ENCODE results near the gene PIGQ. TPM values are rescaled to one million over a fixed set of nuclear protein-coding genes. Genes with fewer than 3 reads are reported as not detected.

The PIGQ gene
- total RNA-seq, 1 experiment from 2014 or later = 83.5 TPM

- CTCF ChIA-PET = no interaction called here
- H3K36me3 ChIP-seq (ENCODE audit: control insufficient read depth, insufficient read depth, low read length) = no peaks in the 10 kb centered on the region
- no peak for TF ChIP-seq TCF7L2 (IDR thresholded peaks at IDR 0.05; ENCODE audit: low read depth, low read length)
- peak; percentile 83 for TF ChIP-seq CTCF (IDR thresholded peaks at IDR 0.05)
- no peak for TF ChIP-seq SIN3A (IDR thresholded peaks at IDR 0.05; ENCODE audit: borderline replicate concordance, insufficient read depth, low read depth, low read length)
- POLR2A ChIA-PET = no interaction called here
- DNase-seq (ENCODE audit: low read depth, low spot score) = no peak
- peak; percentile 77 for ATAC-seq
- intact Hi-C loops (cut with micrococcal nuclease; ENCODE audit: unreplicated experiment) = no loop called here
- no peaks in the 10 kb centered on the region for H3K9me3 ChIP-seq (ENCODE audit: control insufficient read depth, insufficient read depth, low read depth, low read length)
- no TSS peak for BruUV-seq (replicated peaks)
- H3K27me3 ChIP-seq (ENCODE audit: control insufficient read depth, insufficient read depth, low read length) = no peaks in the 10 kb centered on the region
- in situ Hi-C loops (cut with HindIII; ENCODE audit: low pct_unique_long_range_greater_than_20kb, low sequenced_read_pairs) = no loop called here
- 0 out of 2 replicates have a peak, but pooled peaks cover 2% of the 10 kb centered on the region for H3K4me1 ChIP-seq (ENCODE audit: control insufficient read depth, insufficient read depth, low read length)
- no peak overlapping the region for H3K4me3 ChIP-seq (ENCODE audit: low read depth in 2 of 2, low read length in 2 of 2)
- H3K27ac ChIP-seq (ENCODE audit: low read length) = no peak overlapping the region
Measured at GRCh38 chr16:546909-547770, 22.6 kb upstream of the PIGQ start.

- TF ChIP-seq TCF7L2 (IDR thresholded peaks at IDR 0.05; ENCODE audit: low read depth, low read length) (no peak), CTCF (IDR thresholded peaks at IDR 0.05) (no peak), POLR2AphosphoS5 (IDR thresholded peaks at IDR 0.05; ENCODE audit: low read depth, low read length) (no peak), SIN3A (IDR thresholded peaks at IDR 0.05; ENCODE audit: borderline replicate concordance, insufficient read depth, low read depth, low read length) (no peak)
- TF ChIP-seq, protein P1, sequence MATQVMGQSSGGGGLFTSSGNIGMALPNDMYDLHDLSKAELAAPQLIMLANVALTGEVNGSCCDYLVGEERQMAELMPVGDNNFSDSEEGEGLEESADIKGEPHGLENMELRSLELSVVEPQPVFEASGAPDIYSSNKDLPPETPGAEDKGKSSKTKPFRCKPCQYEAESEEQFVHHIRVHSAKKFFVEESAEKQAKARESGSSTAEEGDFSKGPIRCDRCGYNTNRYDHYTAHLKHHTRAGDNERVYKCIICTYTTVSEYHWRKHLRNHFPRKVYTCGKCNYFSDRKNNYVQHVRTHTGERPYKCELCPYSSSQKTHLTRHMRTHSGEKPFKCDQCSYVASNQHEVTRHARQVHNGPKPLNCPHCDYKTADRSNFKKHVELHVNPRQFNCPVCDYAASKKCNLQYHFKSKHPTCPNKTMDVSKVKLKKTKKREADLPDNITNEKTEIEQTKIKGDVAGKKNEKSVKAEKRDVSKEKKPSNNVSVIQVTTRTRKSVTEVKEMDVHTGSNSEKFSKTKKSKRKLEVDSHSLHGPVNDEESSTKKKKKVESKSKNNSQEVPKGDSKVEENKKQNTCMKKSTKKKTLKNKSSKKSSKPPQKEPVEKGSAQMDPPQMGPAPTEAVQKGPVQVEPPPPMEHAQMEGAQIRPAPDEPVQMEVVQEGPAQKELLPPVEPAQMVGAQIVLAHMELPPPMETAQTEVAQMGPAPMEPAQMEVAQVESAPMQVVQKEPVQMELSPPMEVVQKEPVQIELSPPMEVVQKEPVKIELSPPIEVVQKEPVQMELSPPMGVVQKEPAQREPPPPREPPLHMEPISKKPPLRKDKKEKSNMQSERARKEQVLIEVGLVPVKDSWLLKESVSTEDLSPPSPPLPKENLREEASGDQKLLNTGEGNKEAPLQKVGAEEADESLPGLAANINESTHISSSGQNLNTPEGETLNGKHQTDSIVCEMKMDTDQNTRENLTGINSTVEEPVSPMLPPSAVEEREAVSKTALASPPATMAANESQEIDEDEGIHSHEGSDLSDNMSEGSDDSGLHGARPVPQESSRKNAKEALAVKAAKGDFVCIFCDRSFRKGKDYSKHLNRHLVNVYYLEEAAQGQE (IDR thresholded peaks at IDR 0.05; ENCODE audit: insufficient read depth in 1 of 2, low read depth in 2 of 2, low read length in 1 of 2) = no peak
- Histone ChIP-seq H3K36me3 (ENCODE audit: control insufficient read depth, insufficient read depth, low read length) (no peaks in the 10 kb centered on the region), H3K4me1 (ENCODE audit: control insufficient read depth, insufficient read depth, low read length) (no peaks in the 10 kb centered on the region), H3K9me3 (ENCODE audit: control insufficient read depth, insufficient read depth, low read depth, low read length) (no peaks in the 10 kb centered on the region), H3K4me3 (ENCODE audit: low read depth in 2 of 2, low read length in 2 of 2) (no peak overlapping the region), H3K27me3 (ENCODE audit: control insufficient read depth, insufficient read depth, low read length) (no peaks in the 10 kb centered on the region), H3K27ac (ENCODE audit: low read length) (no peak overlapping the region)
- ChIA-PET CTCF (no interaction called here), POLR2A (no interaction called here)
- DNase-seq (ENCODE audit: low read depth, low spot score) = no peak
- no peak for ATAC-seq
- in situ Hi-C loops (cut with HindIII; ENCODE audit: low pct_unique_long_range_greater_than_20kb, low sequenced_read_pairs) (no loop called here), intact Hi-C loops (cut with micrococcal nuclease; ENCODE audit: unreplicated experiment) (no loop called here)
- BruUV-seq (replicated peaks) = no TSS peak
Measured at GRCh38 chr16:548586-548985, 21.2 kb upstream of the PIGQ start.
